GM12864 (cell line): Measurements from ENCODE around the gene SPA17.

Experiments
- DNase-seq: peaks from one replicate; pipeline ENCODE4 v3.0.0-alpha.2; 2011; ENCODE audit warnings: low read depth
- H3K4me3 ChIP-seq: 2 replicates; pipeline ENCODE4 v1.5.1; 2011; ENCODE audit warnings: mild to moderate bottlenecking, low read depth, low read length, control low read depth
- TF ChIP-seq, protein P1 (sequence below): IDR thresholded peaks from 2 replicates; pipeline ENCODE4 v1.5.1; 2011; ENCODE audit warnings: low read depth, mild to moderate bottlenecking, moderate library complexity, low read length, control low read depth, inconsistent platforms; ENCODE audit errors: missing control alignments

SPA17 gene

DNA sequence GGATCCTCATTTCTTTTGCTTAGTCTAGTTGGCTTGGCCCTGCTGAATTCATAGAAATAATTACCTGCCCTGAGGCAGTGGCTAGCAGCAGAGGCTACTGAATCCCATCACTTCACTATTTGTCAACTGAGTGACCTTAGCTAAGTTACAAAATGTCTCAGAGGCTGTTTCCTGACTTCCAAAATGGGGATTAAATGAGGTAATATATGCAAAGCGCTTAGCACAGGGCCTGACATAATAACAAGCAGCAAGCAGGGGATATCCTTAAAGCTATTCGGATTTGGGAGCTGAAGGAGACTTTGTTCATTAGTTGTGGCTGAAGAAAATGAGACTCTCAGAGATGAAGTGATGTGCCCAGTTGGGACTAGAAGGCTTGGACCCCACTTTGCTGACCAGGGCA, 68.9 kb downstream of the SPA17 start:
- TF ChIP-seq, protein P1, sequence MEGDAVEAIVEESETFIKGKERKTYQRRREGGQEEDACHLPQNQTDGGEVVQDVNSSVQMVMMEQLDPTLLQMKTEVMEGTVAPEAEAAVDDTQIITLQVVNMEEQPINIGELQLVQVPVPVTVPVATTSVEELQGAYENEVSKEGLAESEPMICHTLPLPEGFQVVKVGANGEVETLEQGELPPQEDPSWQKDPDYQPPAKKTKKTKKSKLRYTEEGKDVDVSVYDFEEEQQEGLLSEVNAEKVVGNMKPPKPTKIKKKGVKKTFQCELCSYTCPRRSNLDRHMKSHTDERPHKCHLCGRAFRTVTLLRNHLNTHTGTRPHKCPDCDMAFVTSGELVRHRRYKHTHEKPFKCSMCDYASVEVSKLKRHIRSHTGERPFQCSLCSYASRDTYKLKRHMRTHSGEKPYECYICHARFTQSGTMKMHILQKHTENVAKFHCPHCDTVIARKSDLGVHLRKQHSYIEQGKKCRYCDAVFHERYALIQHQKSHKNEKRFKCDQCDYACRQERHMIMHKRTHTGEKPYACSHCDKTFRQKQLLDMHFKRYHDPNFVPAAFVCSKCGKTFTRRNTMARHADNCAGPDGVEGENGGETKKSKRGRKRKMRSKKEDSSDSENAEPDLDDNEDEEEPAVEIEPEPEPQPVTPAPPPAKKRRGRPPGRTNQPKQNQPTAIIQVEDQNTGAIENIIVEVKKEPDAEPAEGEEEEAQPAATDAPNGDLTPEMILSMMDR, result no peak

DNA sequence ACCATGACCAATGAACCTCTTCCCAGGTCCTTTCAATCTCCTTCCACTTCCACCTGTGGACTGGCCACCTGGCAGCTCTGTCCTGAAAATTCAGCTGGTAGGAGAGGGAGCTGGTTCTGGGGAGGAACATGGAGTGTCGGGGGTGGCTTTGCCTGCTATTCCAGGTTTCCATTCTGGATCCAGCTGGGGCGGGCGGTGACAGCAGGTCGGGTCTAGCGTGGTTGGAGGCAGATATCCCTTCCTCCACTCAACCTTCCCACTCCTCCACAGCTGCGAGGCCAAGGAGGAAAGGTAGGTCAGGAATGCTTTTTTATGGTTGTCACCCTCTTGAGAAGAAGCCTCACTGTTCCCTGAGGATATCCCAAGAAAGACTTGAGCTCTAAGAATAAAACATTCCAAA, 69.3 kb downstream of the SPA17 start:
- TF ChIP-seq, protein P1, result no peak
- no peak overlapping the region for H3K4me3 ChIP-seq
- no peak for DNase-seq

More for the DNA sequence above, 68.9 kb downstream of the SPA17 start:
- H3K4me3 ChIP-seq, result no peak overlapping the region
- no peak for DNase-seq

GRCh38 chr11:124745270-124745834, 71.6 kb downstream of the SPA17 start:
- no peak overlapping the region; the same call in 1 of the 2 replicates for H3K4me3 ChIP-seq
- no peak for DNase-seq
- TF ChIP-seq, protein P1, result no peak

GRCh38 chr11:124745835-124746620, 72.3 kb downstream of the SPA17 start:
- H3K4me3 ChIP-seq, result peak overlapping the region; percentile 91
- DNase-seq, result no peak
- TF ChIP-seq, protein P1, result peak; percentile 66

- TF ChIP-seq, protein P1, result peak; percentile 79
- H3K4me3 ChIP-seq, result peak overlapping the region; percentile 91
- peak; percentile 62 for DNase-seq
Measured at GRCh38 chr11:124746621-124747243, 73.0 kb downstream of the SPA17 start.
